NCI-H2107 treated with DMSO at 0.1 percent for 48 hours (cell line): ENCODE data around the gene RIMBP2.

Experiments used
- DNase-seq: peaks from one replicate; lab custom pipeline; 2025; ENCODE audit not compliant: unreplicated experiment; lab: John Stamatoyannopoulos, UW

RIMBP2 gene

GRCh38 chr12:130491421-130492357 lies 224.4 kb downstream of the RIMBP2 start:
- DNase-seq = no peak

GRCh38 chr12:130490674-130491073 lies 225.4 kb downstream of the RIMBP2 start:
- no peak for DNase-seq

- DNase-seq = no peak
These were observed 226.8 kb downstream of the RIMBP2 start for GRCh38 chr12:130489293-130489692.

- no peak for DNase-seq
These were observed 227.8 kb downstream of the RIMBP2 start for GRCh38 chr12:130488358-130488710.

- DNase-seq = no peak
These were observed 228.3 kb downstream of the RIMBP2 start for GRCh38 chr12:130487636-130488357.

GRCh38 chr12:130486891-130487416 lies 229.1 kb downstream of the RIMBP2 start:
- no peak for DNase-seq

- no peak for DNase-seq
These were observed 230.0 kb downstream of the RIMBP2 start for GRCh38 chr12:130486146-130486435.

GRCh38 chr12:130485291-130486145 lies 230.6 kb downstream of the RIMBP2 start:
- no peak for DNase-seq

GRCh38 chr12:130484221-130484620 lies 231.9 kb downstream of the RIMBP2 start:
- no peak for DNase-seq

- no peak for DNase-seq
These were observed 232.4 kb downstream of the RIMBP2 start for GRCh38 chr12:130483616-130484180.

GRCh38 chr12:130482448-130482847 lies 233.7 kb downstream of the RIMBP2 start:
- DNase-seq = peak; percentile 76

GRCh38 chr12:130481392-130481879 lies 234.7 kb downstream of the RIMBP2 start:
- DNase-seq = no peak

GRCh38 chr12:130480887-130481286 lies 235.2 kb downstream of the RIMBP2 start:
- peak; percentile 77 for DNase-seq

- DNase-seq = no peak
These were observed 235.9 kb downstream of the RIMBP2 start for GRCh38 chr12:130480231-130480630.

GRCh38 chr12:130479401-130480125 lies 236.5 kb downstream of the RIMBP2 start:
- no peak for DNase-seq

GRCh38 chr12:130478786-130479185 lies 237.3 kb downstream of the RIMBP2 start:
- DNase-seq = no peak

- no peak for DNase-seq
These were observed 238.4 kb downstream of the RIMBP2 start for GRCh38 chr12:130477701-130478100.

GRCh38 chr12:130477266-130477665 lies 238.8 kb downstream of the RIMBP2 start:
- no peak for DNase-seq

GRCh38 chr12:130476451-130477135 lies 239.5 kb downstream of the RIMBP2 start:
- DNase-seq = no peak
